ENCODE results near the gene NECAB2. TPM values are rescaled to one million over a fixed set of nuclear protein-coding genes. Genes with fewer than 3 reads are reported as not detected.

Gene NECAB2
- total RNA-seq, 4 donors from 2014 or later, result not detected

GRCh38 chr16:83932955-83933673 is 34.9 kb upstream of the NECAB2 start:
- no peaks in the 10 kb centered on the region for H3K27me3 ChIP-seq
- DNase-seq, result no peak
- intact Hi-C loops (cut with DNase I; ENCODE audit: low total_unique reads) (no loop called here), in situ Hi-C loops (cut with MboI; ENCODE audit: low sequenced_read_pairs in 4 of 4) (no loop called here)
- peaks cover 0 to 3% of the 10 kb centered on the region in 2 donors for H3K4me1 ChIP-seq
- no peak overlapping the region for H3K4me3 ChIP-seq
- no peak overlapping the region for H3K27ac ChIP-seq
- H3K36me3 ChIP-seq, result no peaks in the 10 kb centered on the region
- no peaks in the 10 kb centered on the region for H3K9me3 ChIP-seq
- no peak for ATAC-seq
- no peak for TF ChIP-seq POLR2A (IDR thresholded peaks at IDR 0.05)
- no peak for TF ChIP-seq CTCF (IDR thresholded peaks at IDR 0.05 in 4 of 5, conservative IDR thresholded peaks at IDR 0.05 in 1 of 5)

GRCh38 chr16:83933885-83934683 is 34.0 kb upstream of the NECAB2 start:
- TF ChIP-seq CTCF (IDR thresholded peaks at IDR 0.05 in 4 of 5, conservative IDR thresholded peaks at IDR 0.05 in 1 of 5), result no peak
- no peak for TF ChIP-seq POLR2A (IDR thresholded peaks at IDR 0.05)
- Histone ChIP-seq H3K9me3 (no peaks in the 10 kb centered on the region), H3K4me1 (peaks cover 1 to 3% of the 10 kb centered on the region in 2 donors), H3K36me3 (no peaks in the 10 kb centered on the region), H3K27me3 (no peaks in the 10 kb centered on the region), H3K4me3 (no peak overlapping the region), H3K27ac (no peak overlapping the region)
- DNase-seq, result no peak
- ATAC-seq, result no peak
- in situ Hi-C loops (cut with MboI; ENCODE audit: low sequenced_read_pairs in 4 of 4), result no loop called here
- intact Hi-C loops (cut with DNase I; ENCODE audit: low total_unique reads), result no loop called here

GRCh38 chr16:83934684-83934977 is 33.4 kb upstream of the NECAB2 start:
- in situ Hi-C loops (cut with MboI; ENCODE audit: low sequenced_read_pairs in 4 of 4), result no loop called here

GRCh38 chr16:83935005-83935857 is 32.8 kb upstream of the NECAB2 start:
- no peak overlapping the region for H3K4me3 ChIP-seq
- in situ Hi-C loops (cut with MboI; ENCODE audit: low sequenced_read_pairs in 4 of 4) (no loop called here), intact Hi-C loops (cut with DNase I; ENCODE audit: low total_unique reads) (no loop called here)
- peaks cover 3 to 4% of the 10 kb centered on the region in 2 donors for H3K4me1 ChIP-seq
- no peak for TF ChIP-seq POLR2A (IDR thresholded peaks at IDR 0.05)
- no peak for TF ChIP-seq CTCF (IDR thresholded peaks at IDR 0.05 in 4 of 5, conservative IDR thresholded peaks at IDR 0.05 in 1 of 5)
- ATAC-seq (no peak), DNase-seq (no peak)
- no peak overlapping the region for H3K27ac ChIP-seq
- no peaks in the 10 kb centered on the region for H3K27me3 ChIP-seq
- H3K36me3 ChIP-seq, result no peaks in the 10 kb centered on the region
- no peaks in the 10 kb centered on the region for H3K9me3 ChIP-seq

More at GRCh38 chr16:83934684-83934977, 33.4 kb upstream of the NECAB2 start:
- Histone ChIP-seq H3K36me3 (no peaks in the 10 kb centered on the region), H3K4me3 (no peak overlapping the region), H3K27me3 (no peaks in the 10 kb centered on the region), H3K9me3 (no peaks in the 10 kb centered on the region), H3K4me1 (peaks cover 3 to 4% of the 10 kb centered on the region in 2 donors), H3K27ac (no peak overlapping the region)
- ATAC-seq (no peak), DNase-seq (no peak)
- intact Hi-C loops (cut with DNase I; ENCODE audit: low total_unique reads), result no loop called here
- TF ChIP-seq CTCF (IDR thresholded peaks at IDR 0.05 in 4 of 5, conservative IDR thresholded peaks at IDR 0.05 in 1 of 5) (no peak), POLR2A (IDR thresholded peaks at IDR 0.05) (no peak)
